Activated CD8-positive, alpha-beta memory T cell treated with anti-CD3 and anti-CD28 coated beads, Interleukin-2, amount 50 U/mL, for 1 hour (primary cell): ENCODE results near the gene RNF121.
"Not testable (repeated sequence)": the region's sequence is repeated elsewhere in the genome, so short reads cannot be mapped to it uniquely, and the experiment has no call there.

ENCODE experiments used
- DNase-seq: peaks from one replicate; pipeline ENCODE4 v3.0.0-alpha.2; 2020; ENCODE audit errors: extremely low read depth

The RNF121 gene

GRCh38 chr11:71928737-71929443 lies at the start of gene RNF121:
Gene RNF121 (plus strand): TSS chr11:71929046. CDS start chr11:71929062, 16 bp downstream.
- peak; percentile 95 for DNase-seq

- DNase-seq: not testable (repeated sequence)
These were observed 43.0 kb upstream of the RNF121 start for GRCh38 chr11:71885806-71886205.

- DNase-seq: not testable (repeated sequence)
These were observed 40.4 kb upstream of the RNF121 start for GRCh38 chr11:71888335-71889010.

- not testable (repeated sequence) for DNase-seq
These were observed 39.5 kb upstream of the RNF121 start for GRCh38 chr11:71889181-71889872.

GRCh38 chr11:71895961-71896360 lies 32.9 kb upstream of the RNF121 start:
- DNase-seq: no peak

GRCh38 chr11:71901137-71901536 lies 27.7 kb upstream of the RNF121 start:
- DNase-seq: not testable (repeated sequence)

- no peak for DNase-seq
These were observed 20.6 kb upstream of the RNF121 start for GRCh38 chr11:71908218-71908617.

GRCh38 chr11:71910775-71911174 lies 18.1 kb upstream of the RNF121 start:
- not testable (repeated sequence) for DNase-seq

GRCh38 chr11:71911321-71911985 lies 17.4 kb upstream of the RNF121 start:
- not testable (repeated sequence) for DNase-seq

GRCh38 chr11:71911986-71912340 lies 16.9 kb upstream of the RNF121 start:
- not testable (repeated sequence) for DNase-seq

- DNase-seq: no peak
These were observed 14.9 kb upstream of the RNF121 start for GRCh38 chr11:71913756-71914526.

GRCh38 chr11:71914617-71915189 lies 14.1 kb upstream of the RNF121 start:
- no peak for DNase-seq

GRCh38 chr11:71917646-71918140 lies 11.2 kb upstream of the RNF121 start:
- no peak for DNase-seq

- peak; percentile 39 for DNase-seq
These were observed 768 bp upstream of the RNF121 start, which contains the start of gene XNDC1N for GRCh38 chr11:71927820-71928736. Gene XNDC1N (minus strand): TSS chr11:71928594. CDS start chr11:71923353, 5,241 bp downstream.

- no peak for DNase-seq
These were observed 645 bp downstream of the RNF121 start for GRCh38 chr11:71929491-71929890.

- no peak for DNase-seq
These were observed 1.9 kb downstream of the RNF121 start for GRCh38 chr11:71930556-71931244.

- DNase-seq: no peak
These were observed 2.4 kb downstream of the RNF121 start for GRCh38 chr11:71931245-71931602.

GRCh38 chr11:71933141-71933933 lies 4.5 kb downstream of the RNF121 start:
- no peak for DNase-seq
